ENCODE results near the gene ADAMTS2. TPM values are rescaled to one million over a fixed set of nuclear protein-coding genes. Genes with fewer than 3 reads are reported as not detected.

ADAMTS2 gene
- total and polyA plus RNA-seq, 8 donors = 1.8 to 41.5 (median 11.6) TPM

GRCh38 chr5:179115845-179116524 is 229.3 kb downstream of the ADAMTS2 start:
- Histone ChIP-seq H3K27me3 (no peaks in the 10 kb centered on the region), H3K4me3 (no peak overlapping the region), H3K9me3 (peaks cover 9 to 95% (median 74%) of the 10 kb centered on the region in 4 donors), H3K4me1 (no peaks in the 10 kb centered on the region), H3K27ac (no peak overlapping the region), H3K36me3 (peaks cover 0 to 39% (median 8%) of the 10 kb centered on the region in 4 donors)
- intact Hi-C loops (cut with DNase I; ENCODE audit: low total_unique reads) = no loop called here
- TF ChIP-seq CTCF (IDR thresholded peaks at IDR 0.05) (no peak), EP300 (IDR thresholded peaks at IDR 0.05) (no peak)
- 83 to 93% (median 88%) methylated on average over 8 to 9 of the region's 9 CpGs for WGBS, 5 donors
- DNase-seq = peak in 1 of 2 donors; percentile 19

GRCh38 chr5:179115307-179115706 is 230.0 kb downstream of the ADAMTS2 start:
- Histone ChIP-seq H3K4me1 (no peaks in the 10 kb centered on the region), H3K27ac (no peak overlapping the region), H3K36me3 (peaks cover 0 to 33% (median 8%) of the 10 kb centered on the region in 4 donors), H3K9me3 (peaks cover 9 to 95% (median 74%) of the 10 kb centered on the region in 4 donors), H3K27me3 (no peaks in the 10 kb centered on the region), H3K4me3 (no peak overlapping the region)
- intact Hi-C loops (cut with DNase I; ENCODE audit: low total_unique reads) = no loop called here
- 74 to 85% (median 82%) methylated on average over 5 of the region's 5 CpGs for WGBS, 5 donors
- no peak for TF ChIP-seq CTCF (IDR thresholded peaks at IDR 0.05)
- no peak for TF ChIP-seq POLR2AphosphoS5 (IDR thresholded peaks at IDR 0.05)
- peak in 1 of 2 donors; percentile 7 for DNase-seq

- peaks cover 11 to 95% (median 78%) of the 10 kb centered on the region in 4 donors for H3K9me3 ChIP-seq
- H3K4me3 ChIP-seq = no peak overlapping the region
- peak in 1 of 2 donors; percentile 18 for DNase-seq
- intact Hi-C loops (cut with DNase I; ENCODE audit: low total_unique reads) = no loop called here
- 87 to 94% (median 94%) methylated on average over 7 of the region's 7 CpGs for WGBS, 5 donors
- TF ChIP-seq EP300 (IDR thresholded peaks at IDR 0.05) (no peak), CTCF (IDR thresholded peaks at IDR 0.05) (no peak), POLR2AphosphoS5 (IDR thresholded peaks at IDR 0.05) (no peak), POLR2A (IDR thresholded peaks at IDR 0.05) (no peak)
- H3K36me3 ChIP-seq = peaks cover 0 to 32% (median 8%) of the 10 kb centered on the region in 4 donors
- H3K27me3 ChIP-seq = no peaks in the 10 kb centered on the region
- no peaks in the 10 kb centered on the region for H3K4me1 ChIP-seq
- no peak overlapping the region for H3K27ac ChIP-seq
Measured at GRCh38 chr5:179114756-179115155, 230.5 kb downstream of the ADAMTS2 start.

- peak in 1 of 2 donors; percentile 14 for DNase-seq
- Histone ChIP-seq H3K9me3 (peaks cover 11 to 95% (median 80%) of the 10 kb centered on the region in 4 donors), H3K36me3 (peaks cover 0 to 32% (median 8%) of the 10 kb centered on the region in 4 donors), H3K27me3 (no peaks in the 10 kb centered on the region), H3K4me3 (no peak overlapping the region), H3K27ac (no peak overlapping the region), H3K4me1 (no peaks in the 10 kb centered on the region)
- intact Hi-C loops (cut with DNase I; ENCODE audit: low total_unique reads) = no loop called here
- no peak for TF ChIP-seq CTCF (IDR thresholded peaks at IDR 0.05)
- TF ChIP-seq EP300 (IDR thresholded peaks at IDR 0.05) = no peak
- no peak for TF ChIP-seq POLR2A (IDR thresholded peaks at IDR 0.05)
- TF ChIP-seq POLR2AphosphoS5 (IDR thresholded peaks at IDR 0.05) = no peak
- WGBS, 5 donors = 85 to 89% (median 85%) methylated on average over 10 to 12 of the region's 12 CpGs
Measured at GRCh38 chr5:179113945-179114641, 231.2 kb downstream of the ADAMTS2 start.
